K562 (cell line): ENCODE data around the gene SLC35G6. TPM values are rescaled to one million over a fixed set of nuclear protein-coding genes. Genes with fewer than 3 reads are reported as not detected.

Experiments used
- ATAC-seq: fragments of 200-7000 bp; cut with Tn5 transposase; 3 replicates; pipeline ENCODE4 v1.9.1; 2020; ENCODE audit warnings: moderate library complexity
- BruUV-seq: library from RNA; stranded (reverse); fragments of 400-500 nt; replicated peaks from 2 replicates; lab custom pipeline; 2021; lab: Mats Ljungman, UMichigan
- CTCF ChIA-PET: fragments of 300-600 bp; formaldehyde crosslinking; extraction: SDS; loops from one replicate; lab custom pipeline; 2021; ENCODE audit warnings: low intra/inter-chr PET ratio; lab: Yijun Ruan, JAX
- POLR2A ChIA-PET: fragments of 300-600, 350-650 bp; sonication (Branson Sonifier 250); formaldehyde crosslinking; extraction: SDS; loops from one replicate; lab custom pipeline; 2021; ENCODE audit warnings: antibody characterized with exemption, inconsistent platforms; lab: Yijun Ruan, JAX
- DNase-seq, 4 experiments: peaks; one replicate each; pipeline versions ENCODE4 v3.0.0 to v3.0.0-alpha.2; 2011 to 2018; ENCODE audit warnings: low spot score in 3 of 4, mixed read lengths in 3 of 4; ENCODE audit errors: extremely low read depth in 1 of 4
- FAIRE-seq: peaks from 2 replicates; lab custom pipeline; 2011; peaks lifted over from hg19 to GRCh38; lab: Jason Lieb, UNC
- H2AFZ ChIP-seq: 2 replicates; pipeline ENCODE4 v1.6.0; 2011; ENCODE audit warnings: low read depth, low read length, control low read depth, inconsistent platforms
- H3K27ac ChIP-seq: fragments of 200-600 bp; 3 replicates; pipeline ENCODE4 v1.8.0; 2011; ENCODE audit warnings: low read depth, mild to moderate bottlenecking, control low read depth, inconsistent platforms, low read length, moderate library complexity, mixed read lengths; ENCODE audit errors: extremely low read depth
- H3K27me3 ChIP-seq, 2 experiments: fragments of 300-600 bp in 1 of 2; 2 replicates in 1 of 2; 3 replicates in 1 of 2; pipeline versions ENCODE4 v1.6.0 to v1.8.0; 2011; ENCODE audit warnings: inconsistent platforms in 2 of 2, low read length in 2 of 2, mild to moderate bottlenecking in 1 of 2, mixed read lengths in 1 of 2, moderate library complexity in 1 of 2; ENCODE audit not compliant: control insufficient read depth in 2 of 2, insufficient read depth in 2 of 2
- H3K36me3 ChIP-seq: fragments of 300-600 bp; 3 replicates; pipeline ENCODE4 v1.8.0; 2011; ENCODE audit warnings: mild to moderate bottlenecking, low read length, inconsistent platforms; ENCODE audit not compliant: control insufficient read depth, insufficient read depth
- H3K4me1 ChIP-seq, 2 experiments: fragments of 200-600 bp in 1 of 2; replicated peaks in 1 of 2; 2 replicates in 1 of 2; 3 replicates in 1 of 2; pipeline versions ENCODE4 v1.5.1 to v1.8.0; 2011; ENCODE audit warnings: inconsistent platforms in 2 of 2, low read length in 2 of 2, mild to moderate bottlenecking in 1 of 2, mixed read lengths in 1 of 2, moderate library complexity in 1 of 2; ENCODE audit not compliant: control insufficient read depth in 2 of 2, insufficient read depth in 2 of 2
- H3K4me2 ChIP-seq: 2 replicates; pipeline ENCODE4 v1.6.1; 2011; ENCODE audit warnings: low read length, control low read depth, inconsistent platforms, mixed read lengths; ENCODE audit not compliant: insufficient read depth
- H3K4me3 ChIP-seq: fragments of 200-600 bp; sonication (generic), shearing (Covaris generic); 2 replicates; pipeline ENCODE4 v1.5.1; 2016; ENCODE audit warnings: control low read depth, inconsistent platforms
- H3K79me2 ChIP-seq: fragments of 200-600 bp; 3 replicates; pipeline ENCODE4 v1.8.0; 2011; ENCODE audit warnings: low read length, inconsistent platforms; ENCODE audit not compliant: control insufficient read depth, insufficient read depth
- H3K9ac ChIP-seq, 2 experiments: 2 replicates each; pipeline versions ENCODE4 v1.6.0 to v1.6.1; 2011; ENCODE audit warnings: low read depth in 2 of 2, low read length in 2 of 2, control low read depth in 1 of 2, inconsistent platforms in 1 of 2, mild to moderate bottlenecking in 1 of 2, mixed read lengths in 1 of 2; ENCODE audit not compliant: insufficient read depth in 1 of 2
- H3K9me1 ChIP-seq: one replicate; pipeline ENCODE4 v1.6.0; 2011; ENCODE audit warnings: inconsistent platforms, mild to moderate bottlenecking, low read length, moderate library complexity; ENCODE audit not compliant: control insufficient read depth, insufficient read depth
- H3K9me3 ChIP-seq: replicated peaks from 2 replicates; pipeline ENCODE4 v1.5.1; 2011; ENCODE audit warnings: low read depth, low read length, inconsistent platforms; ENCODE audit not compliant: control insufficient read depth, insufficient read depth
- H4K20me1 ChIP-seq: replicated peaks from 2 replicates; pipeline ENCODE4 v1.6.1; 2011; ENCODE audit warnings: low read length, inconsistent platforms, mixed read lengths; ENCODE audit not compliant: control insufficient read depth, insufficient read depth
- ARID2 ChIP-seq: fragments of 450-650 bp; IDR thresholded peaks from 2 replicates; pipeline ENCODE4 v1.6.1; 2017; ENCODE audit warnings: antibody characterized with exemption, mild to moderate bottlenecking
- ARNT ChIP-seq, 2 experiments: fragments of 450-650 bp; IDR thresholded peaks; 2 replicates each; pipeline ENCODE4 v1.6.1; 2016; ENCODE audit warnings: mild to moderate bottlenecking in 1 of 2
- CBX5 ChIP-seq: IDR thresholded peaks from 2 replicates; pipeline ENCODE4 v1.6.1; 2014; ENCODE audit warnings: low read depth, borderline replicate concordance
- CREB1 ChIP-seq, 2 experiments: sonication (generic) in 1 of 2; formaldehyde crosslinking in 1 of 2; IDR thresholded peaks; 2 replicates each; pipeline versions ENCODE4 v1.6.1 to v1.8.0; 2012 to 2022; ENCODE audit warnings: inconsistent platforms in 1 of 2, mild to moderate bottlenecking in 1 of 2, missing genetic modification reagents in 1 of 2, moderate library complexity in 1 of 2
- ELF2 ChIP-seq: fragments of 250-450 bp; sonication (Bioruptor Pico); IDR thresholded peaks from 2 replicates; pipeline ENCODE4 v1.5.0; 2021; ENCODE audit warnings: mild to moderate bottlenecking
- NONO ChIP-seq, 2 experiments: fragments of 200-400 bp in 1 of 2; fragments of 450-650 bp in 1 of 2; formaldehyde crosslinking in 1 of 2; IDR thresholded peaks; 2 replicates each; pipeline ENCODE4 v1.6.1; 2017; ENCODE audit warnings: low read depth in 2 of 2, mild to moderate bottlenecking in 2 of 2, moderate library complexity in 2 of 2, low read length in 1 of 2
- POLR2AphosphoS5 ChIP-seq: IDR thresholded peaks from 2 replicates; pipeline ENCODE4 v1.6.1; 2011; ENCODE audit warnings: mild to moderate bottlenecking, low read depth, low read length, moderate library complexity; ENCODE audit not compliant: control insufficient read depth, insufficient read depth
- ZC3H11A ChIP-seq: IDR thresholded peaks from 2 replicates; pipeline ENCODE4 v1.6.1; 2012; ENCODE audit warnings: low read depth, low read length, improper control_type of control experiment
- ZNF239 ChIP-seq: fragments of 250-450 bp; sonication (Bioruptor Pico); IDR thresholded peaks from 2 replicates; pipeline ENCODE4 v1.4.0; 2020; ENCODE audit warnings: mild to moderate bottlenecking
- whole genome bisulfite sequencing: fragments of 100-300 bp; shearing (Covaris generic); methylation state at CpG from one replicate; pipeline ENCODE4 v1.1.6; 2016; ENCODE audit warnings: low coverage, mixed read lengths; ENCODE audit not compliant: insufficient coverage; ENCODE audit errors: missing lambda C conversion rate; 5-methylcytosine and 5-hydroxymethylcytosine counted together
- in situ Hi-C: fragments of 300-500 bp; cut with MboI; formaldehyde crosslinking; loops from 4 replicates; pipeline ENCODE4 v1.15.0; 2018; ENCODE audit warnings: inconsistent platforms, mixed read lengths
- intact Hi-C: fragments of 100-400 bp; cut with micrococcal nuclease; formaldehyde crosslinking; loops from 2 replicates; pipeline ENCODE4 v1.14.2; 2022
- polyA plus RNA-seq, 8 experiments: library from polyadenylated mRNA; depleted of rRNA in 4 of 8; stranded (reverse) in 5 of 8; unstranded in 3 of 8; fragments of >200 nt; fragmentation: Nextera tagmentation in 2 of 8; fragmentation: Illumina TruSeq in 1 of 8; extraction: Ambion mirVana in 2 of 8; extraction: Trizol in 1 of 8; gene quantifications; 2 replicates each; pipeline versions ENCODE4 v1.2.1 to v1.2.3, GENCODE V29; 2011 to 2014; ENCODE audit warnings: inconsistent platforms in 1 of 8, missing spikeins in 1 of 8
- total RNA-seq, 7 experiments: library from RNA; depleted of rRNA in 6 of 7; stranded (reverse); fragments of >200 nt in 6 of 7; fragmentation: Illumina TruSeq in 2 of 7; extraction: Trizol in 2 of 7; gene quantifications; 2 replicates each; pipeline versions ENCODE4 v1.2.1 to v1.2.3, GENCODE V29; 2011 to 2021; ENCODE audit warnings: low replicate concordance in 1 of 7
- TF ChIP-seq, protein P1 (sequence below), 3 experiments: fragments of 200-800 bp in 1 of 3; fragments of 250-450 bp in 1 of 3; fragments of 450-650 bp in 1 of 3; sonication (Bioruptor Pico) in 1 of 3; sonication (Bioruptor generic) in 1 of 3; formaldehyde crosslinking in 1 of 3; IDR thresholded peaks; 2 replicates each; pipeline versions ENCODE4 v1.6.1 to v1.8.0; 2016 to 2022; ENCODE audit warnings: mild to moderate bottlenecking in 2 of 3, missing genetic modification characterization in 2 of 3, missing compliant biosample characterization in 1 of 3, moderate library complexity in 1 of 3

Gene SLC35G6
- total and polyA plus RNA-seq, 9 of the 15 experiments (the other 6 are each of a cell fraction or from before 2014, with no cell fraction given), result not detected

DNA sequence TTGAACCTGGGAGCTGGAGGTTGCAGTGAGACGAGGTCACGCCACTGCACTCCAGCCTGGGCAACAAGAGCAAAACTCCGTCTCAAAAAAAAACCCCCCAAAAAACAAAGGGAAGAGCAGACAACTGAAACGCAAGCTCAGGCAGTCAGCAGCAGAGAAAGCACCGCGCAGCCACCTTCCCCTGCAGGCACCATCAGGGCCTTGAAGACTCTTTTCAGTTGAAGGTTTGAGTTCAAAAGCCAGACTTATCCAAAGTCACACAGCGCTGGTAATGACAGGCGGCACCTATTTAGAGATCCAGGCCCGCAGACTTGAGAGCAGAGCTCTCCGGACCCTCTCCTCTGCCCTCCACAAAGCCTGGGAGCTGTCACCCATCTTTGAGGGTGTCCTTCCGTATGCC, 13.0 kb upstream of the SLC35G6 start:
- H3K4me3 ChIP-seq, result no peak overlapping the region
- H3K36me3 ChIP-seq, result peaks cover 22% of the 10 kb centered on the region; the same call in 1 of the 3 replicates
- FAIRE-seq (no peak), DNase-seq (no peak), ATAC-seq (no peak)
- intact Hi-C loops, result no loop called here
- H2AFZ ChIP-seq, result no peak overlapping the region
- ChIA-PET POLR2A (interaction anchor here (0.5 to 3.2 kb wide), 5 partner anchors 11 to 108 kb away, joined by 3 to 10 read pairs (median 3); partner anchors contain the start of genes POLR2A and ZBTB4), CTCF (no interaction called here)
- no peak overlapping the region for H3K27ac ChIP-seq
- no peaks in the 10 kb centered on the region for H4K20me1 ChIP-seq
- TF ChIP-seq ARID2, result no peak
- peak; percentile 61 for TF ChIP-seq ZNF239 (CRISPR knock-in tag)
- H3K9me1 ChIP-seq, result no peaks in the 10 kb centered on the region
- in situ Hi-C loops, result no loop called here
- peak overlapping the region in 1 of 2 experiments; percentile 35; a peak in 1 of 4 replicates for H3K9ac ChIP-seq
- 91% methylated on average over 7 of the region's 11 CpGs for WGBS
- no peaks in the 10 kb centered on the region for H3K27me3 ChIP-seq
- H3K79me2 ChIP-seq, result peaks cover 27% of the 10 kb centered on the region
- BruUV-seq, result no TSS peak
- H3K4me2 ChIP-seq, result no peak overlapping the region
- H3K4me1 ChIP-seq, result peaks cover 8 to 20% of the 10 kb centered on the region in 2 experiments
- no peaks in the 10 kb centered on the region for H3K9me3 ChIP-seq

DNA sequence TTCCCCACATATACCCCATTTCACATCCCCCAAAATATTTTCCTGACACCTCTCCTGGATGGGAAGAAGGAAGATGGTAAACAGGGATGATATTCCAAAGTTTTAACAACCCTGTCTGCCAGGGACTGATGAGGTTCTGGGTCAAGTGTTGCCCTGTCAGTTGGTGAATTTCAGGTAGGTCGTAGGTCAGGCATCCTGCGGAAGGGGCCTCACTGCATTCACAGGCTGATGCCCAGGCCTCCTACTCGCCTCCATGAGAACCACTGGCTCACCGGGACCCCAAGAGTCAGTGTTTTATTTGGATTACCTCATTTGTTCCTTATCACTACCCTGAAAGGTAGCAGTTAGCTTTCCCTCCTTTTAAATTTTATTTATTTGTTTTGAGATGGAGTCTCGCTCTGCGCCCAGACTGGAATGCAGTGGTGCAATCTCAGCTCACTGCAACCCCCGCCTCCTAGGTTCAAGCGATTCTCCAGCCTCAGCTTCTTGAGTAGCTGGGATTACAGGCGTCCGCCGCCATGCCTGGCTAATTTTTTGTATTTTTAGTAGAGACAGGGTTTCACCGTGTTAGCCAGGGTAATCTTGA, 12.3 kb upstream of the SLC35G6 start:
- ChIA-PET CTCF (no interaction called here), POLR2A (interaction anchor here (0.5 to 3.2 kb wide), 5 partner anchors 10 to 107 kb away, joined by 3 to 10 read pairs (median 3); partner anchors contain the start of genes POLR2A and ZBTB4)
- H3K9me1 ChIP-seq, result no peaks in the 10 kb centered on the region
- no TSS peak for BruUV-seq
- DNase-seq (no peak), ATAC-seq (no peak), FAIRE-seq (no peak)
- no peak overlapping the region for H3K4me2 ChIP-seq
- H3K27ac ChIP-seq, result no peak overlapping the region
- no peak overlapping the region for H3K9ac ChIP-seq
- H3K4me3 ChIP-seq, result no peak overlapping the region
- H4K20me1 ChIP-seq, result no peaks in the 10 kb centered on the region
- H3K4me1 ChIP-seq, result peaks cover 8 to 20% of the 10 kb centered on the region in 2 experiments
- no peaks in the 10 kb centered on the region for H3K27me3 ChIP-seq
- H3K9me3 ChIP-seq, result no peaks in the 10 kb centered on the region
- in situ Hi-C loops (no loop called here), intact Hi-C loops (no loop called here)
- no peak overlapping the region for H2AFZ ChIP-seq
- WGBS, result 71% methylated on average over 8 of the region's 12 CpGs
- peaks cover 16% of the 10 kb centered on the region; the same call in 1 of the 3 replicates for H3K36me3 ChIP-seq
- peaks cover 33% of the 10 kb centered on the region for H3K79me2 ChIP-seq
- TF ChIP-seq NONO (IDR thresholded peaks at IDR 0.05; ENCODE audit: low read depth in 2 of 2, low read length in 1 of 2) (no peak), ARNT (IDR thresholded peaks at IDR 0.05) (no peak), CBX5 (no peak), POLR2AphosphoS5 (no peak), ZC3H11A (no peak), CREB1 (IDR thresholded peaks at IDR 0.05) (no peak), CREB1 (CRISPR knock-in tag; IDR thresholded peaks at IDR 0.05) (no peak), ELF2 (no peak)
- TF ChIP-seq, protein P1, sequence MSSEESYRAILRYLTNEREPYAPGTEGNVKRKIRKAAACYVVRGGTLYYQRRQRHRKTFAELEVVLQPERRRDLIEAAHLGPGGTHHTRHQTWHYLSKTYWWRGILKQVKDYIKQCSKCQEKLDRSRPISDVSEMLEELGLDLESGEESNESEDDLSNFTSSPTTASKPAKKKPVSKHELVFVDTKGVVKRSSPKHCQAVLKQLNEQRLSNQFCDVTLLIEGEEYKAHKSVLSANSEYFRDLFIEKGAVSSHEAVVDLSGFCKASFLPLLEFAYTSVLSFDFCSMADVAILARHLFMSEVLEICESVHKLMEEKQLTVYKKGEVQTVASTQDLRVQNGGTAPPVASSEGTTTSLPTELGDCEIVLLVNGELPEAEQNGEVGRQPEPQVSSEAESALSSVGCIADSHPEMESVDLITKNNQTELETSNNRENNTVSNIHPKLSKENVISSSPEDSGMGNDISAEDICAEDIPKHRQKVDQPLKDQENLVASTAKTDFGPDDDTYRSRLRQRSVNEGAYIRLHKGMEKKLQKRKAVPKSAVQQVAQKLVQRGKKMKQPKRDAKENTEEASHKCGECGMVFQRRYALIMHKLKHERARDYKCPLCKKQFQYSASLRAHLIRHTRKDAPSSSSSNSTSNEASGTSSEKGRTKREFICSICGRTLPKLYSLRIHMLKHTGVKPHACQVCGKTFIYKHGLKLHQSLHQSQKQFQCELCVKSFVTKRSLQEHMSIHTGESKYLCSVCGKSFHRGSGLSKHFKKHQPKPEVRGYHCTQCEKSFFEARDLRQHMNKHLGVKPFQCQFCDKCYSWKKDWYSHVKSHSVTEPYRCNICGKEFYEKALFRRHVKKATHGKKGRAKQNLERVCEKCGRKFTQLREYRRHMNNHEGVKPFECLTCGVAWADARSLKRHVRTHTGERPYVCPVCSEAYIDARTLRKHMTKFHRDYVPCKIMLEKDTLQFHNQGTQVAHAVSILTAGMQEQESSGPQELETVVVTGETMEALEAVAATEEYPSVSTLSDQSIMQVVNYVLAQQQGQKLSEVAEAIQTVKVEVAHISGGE (CRISPR knock-in tag; IDR thresholded peaks at IDR 0.05), result no peak
